ENCODE data around the gene GDAP2. TPM values are rescaled to one million over a fixed set of nuclear protein-coding genes. Genes with fewer than 3 reads are reported as not detected.

GDAP2 gene
- total and polyA plus RNA-seq, 2 donors (not counting 1 experiment from before 2014, with no cell fraction given), result 6.8 to 36.7 TPM

DNA sequence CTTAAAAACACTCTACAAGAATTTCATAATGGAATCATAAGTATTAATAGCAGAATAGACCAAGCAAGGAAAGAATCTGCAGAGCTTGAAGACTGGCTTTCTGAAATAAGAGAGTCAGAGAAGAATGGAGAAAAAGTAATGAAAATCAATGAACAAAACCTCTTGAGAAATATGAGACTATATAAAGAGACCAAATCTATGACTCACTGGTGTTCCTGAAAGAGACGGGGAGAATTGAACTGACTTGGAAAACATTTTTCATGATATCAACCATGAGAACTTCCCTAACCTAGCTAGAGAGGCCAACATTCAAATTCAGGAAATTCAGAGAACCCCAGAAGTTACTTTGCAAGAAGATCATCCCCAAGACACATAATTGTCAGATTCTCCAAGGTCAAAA is 85.6 kb downstream of the GDAP2 start:
- no peak for ATAC-seq (ENCODE audit: low read depth)
- no peak for DNase-seq
- Mint-ChIP-seq H3K27me3 (no peaks in the 10 kb centered on the region), H3K9me3 (ENCODE audit: insufficient read depth) (peaks cover 6% of the 10 kb centered on the region), H3K27ac (no peak overlapping the region), H3K4me1 (no peaks in the 10 kb centered on the region), H3K4me3 (no peak overlapping the region)
- TF ChIP-seq, protein P1, sequence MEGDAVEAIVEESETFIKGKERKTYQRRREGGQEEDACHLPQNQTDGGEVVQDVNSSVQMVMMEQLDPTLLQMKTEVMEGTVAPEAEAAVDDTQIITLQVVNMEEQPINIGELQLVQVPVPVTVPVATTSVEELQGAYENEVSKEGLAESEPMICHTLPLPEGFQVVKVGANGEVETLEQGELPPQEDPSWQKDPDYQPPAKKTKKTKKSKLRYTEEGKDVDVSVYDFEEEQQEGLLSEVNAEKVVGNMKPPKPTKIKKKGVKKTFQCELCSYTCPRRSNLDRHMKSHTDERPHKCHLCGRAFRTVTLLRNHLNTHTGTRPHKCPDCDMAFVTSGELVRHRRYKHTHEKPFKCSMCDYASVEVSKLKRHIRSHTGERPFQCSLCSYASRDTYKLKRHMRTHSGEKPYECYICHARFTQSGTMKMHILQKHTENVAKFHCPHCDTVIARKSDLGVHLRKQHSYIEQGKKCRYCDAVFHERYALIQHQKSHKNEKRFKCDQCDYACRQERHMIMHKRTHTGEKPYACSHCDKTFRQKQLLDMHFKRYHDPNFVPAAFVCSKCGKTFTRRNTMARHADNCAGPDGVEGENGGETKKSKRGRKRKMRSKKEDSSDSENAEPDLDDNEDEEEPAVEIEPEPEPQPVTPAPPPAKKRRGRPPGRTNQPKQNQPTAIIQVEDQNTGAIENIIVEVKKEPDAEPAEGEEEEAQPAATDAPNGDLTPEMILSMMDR (IDR thresholded peaks at IDR 0.05), result no peak
- TF ChIP-seq EZH2 (IDR thresholded peaks at IDR 0.05; ENCODE audit: borderline replicate concordance, insufficient read depth, low read depth, low read length, poor library complexity, severe bottlenecking), result no peak
- Histone ChIP-seq H2AFZ (ENCODE audit: insufficient read depth, low read depth, low read length, poor library complexity, severe bottlenecking) (no peak overlapping the region), H4K20me1 (ENCODE audit: control insufficient read depth, insufficient read depth, low read length, poor library complexity, severe bottlenecking) (no peaks in the 10 kb centered on the region), H3K79me2 (ENCODE audit: control insufficient read depth, insufficient read depth, low read length) (no peaks in the 10 kb centered on the region), H3K9me3 (ENCODE audit: control extremely low read depth in 1 of 3, control insufficient read depth in 2 of 3, insufficient read depth in 1 of 3, low read length in 2 of 3) (peaks cover 0 to 14% (median 11%) of the 10 kb centered on the region in 3 donors), H3K4me3 (ENCODE audit: control extremely low read depth in 1 of 5, extremely low read depth in 1 of 5, insufficient read depth in 1 of 5, low read depth in 2 of 5, low read length in 4 of 5) (no peak overlapping the region), H3K27ac (ENCODE audit: low read length in 2 of 2) (no peak overlapping the region), H3K4me2 (replicated peaks; ENCODE audit: low read depth, low read length, poor library complexity, severe bottlenecking) (no peak overlapping the region), H3K36me3 (replicated peaks in 1 of 2; ENCODE audit: control extremely low read depth in 1 of 2, control insufficient read depth in 1 of 2, extremely low read depth in 1 of 2, insufficient read depth in 2 of 2, low read length in 1 of 2) (no peaks in the 10 kb centered on the region), H3K27me3 (replicated peaks in 1 of 4; ENCODE audit: control extremely low read depth in 1 of 4, control insufficient read depth in 3 of 4, insufficient read depth in 4 of 4, low read length in 3 of 4) (no peaks in the 10 kb centered on the region), H3K4me1 (ENCODE audit: control insufficient read depth in 2 of 2, insufficient read depth in 2 of 2, low read length in 2 of 2) (no peaks in the 10 kb centered on the region), H3K9ac (ENCODE audit: low read length) (no peak overlapping the region)
- ChIA-PET POLR2A (no interaction called here), CTCF (no interaction called here)
- intact Hi-C loops (cut with micrococcal nuclease), result no loop called here
- WGBS (ENCODE audit: insufficient coverage), result no CpG with 5 or more reads among the region's 1 CpG

DNA sequence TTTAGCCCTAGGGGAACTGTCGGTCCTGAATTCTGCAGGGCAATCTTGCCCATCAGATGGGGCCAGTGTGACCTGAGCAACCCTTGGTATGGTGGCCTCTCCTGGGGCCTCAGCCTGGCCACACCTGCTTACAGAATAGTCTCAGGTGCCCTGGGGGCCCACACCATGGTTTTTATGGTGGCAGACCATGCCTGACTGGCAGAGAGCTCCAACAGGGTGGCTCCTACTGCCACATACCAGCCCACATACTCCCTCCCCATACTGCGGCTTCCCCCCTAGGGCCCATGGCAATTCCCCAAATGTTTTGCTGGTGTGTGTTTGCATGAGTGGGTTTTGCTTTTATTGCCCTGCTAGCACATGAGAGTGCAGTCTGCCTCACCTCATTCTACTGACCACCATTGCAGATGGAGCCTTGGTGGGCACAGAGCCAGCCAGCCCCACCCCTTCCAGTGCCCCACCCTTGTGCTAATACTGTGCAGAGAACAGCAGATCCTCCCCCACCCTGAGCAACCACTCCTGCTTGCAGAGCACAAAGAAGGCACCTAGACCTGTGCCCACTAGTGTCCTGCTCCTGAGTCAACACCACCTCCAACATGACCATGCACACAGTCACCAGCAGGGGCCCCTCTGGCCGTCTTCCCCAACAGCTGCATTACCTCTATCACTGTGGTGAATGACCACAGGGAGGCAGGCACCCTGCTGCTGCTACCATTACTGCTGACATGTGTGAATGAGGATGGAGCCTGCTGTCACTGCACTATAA is 86.8 kb downstream of the GDAP2 start:
- TF ChIP-seq, protein P1 (IDR thresholded peaks at IDR 0.05), result no peak
- no peak for TF ChIP-seq EZH2 (IDR thresholded peaks at IDR 0.05; ENCODE audit: borderline replicate concordance, insufficient read depth, low read depth, low read length, poor library complexity, severe bottlenecking)
- DNase-seq, result no peak
- H4K20me1 ChIP-seq (ENCODE audit: control insufficient read depth, insufficient read depth, low read length, poor library complexity, severe bottlenecking), result no peaks in the 10 kb centered on the region
- H3K27me3 ChIP-seq (replicated peaks in 1 of 4; ENCODE audit: control extremely low read depth in 1 of 4, control insufficient read depth in 3 of 4, insufficient read depth in 4 of 4, low read length in 3 of 4), result no peaks in the 10 kb centered on the region
- Mint-ChIP-seq H3K27me3 (no peaks in the 10 kb centered on the region), H3K9me3 (ENCODE audit: insufficient read depth) (peaks cover 6% of the 10 kb centered on the region), H3K4me1 (no peaks in the 10 kb centered on the region), H3K4me3 (no peak overlapping the region), H3K27ac (no peak overlapping the region)
- no peaks in the 10 kb centered on the region for H3K4me1 ChIP-seq (ENCODE audit: control insufficient read depth in 2 of 2, insufficient read depth in 2 of 2, low read length in 2 of 2)
- no peak overlapping the region for H2AFZ ChIP-seq (ENCODE audit: insufficient read depth, low read depth, low read length, poor library complexity, severe bottlenecking)
- no peaks in the 10 kb centered on the region for H3K79me2 ChIP-seq (ENCODE audit: control insufficient read depth, insufficient read depth, low read length)
- no peak overlapping the region for H3K4me3 ChIP-seq (ENCODE audit: control extremely low read depth in 1 of 5, extremely low read depth in 1 of 5, insufficient read depth in 1 of 5, low read depth in 2 of 5, low read length in 4 of 5)
- ChIA-PET POLR2A (no interaction called here), CTCF (no interaction called here)
- H3K9ac ChIP-seq (ENCODE audit: low read length), result no peak overlapping the region
- H3K36me3 ChIP-seq (replicated peaks in 1 of 2; ENCODE audit: control extremely low read depth in 1 of 2, control insufficient read depth in 1 of 2, extremely low read depth in 1 of 2, insufficient read depth in 2 of 2, low read length in 1 of 2), result no peaks in the 10 kb centered on the region
- H3K4me2 ChIP-seq (replicated peaks; ENCODE audit: low read depth, low read length, poor library complexity, severe bottlenecking), result no peak overlapping the region
- H3K27ac ChIP-seq (ENCODE audit: low read length in 2 of 2), result no peak overlapping the region
- peaks cover 0 to 14% (median 12%) of the 10 kb centered on the region in 3 donors for H3K9me3 ChIP-seq (ENCODE audit: control extremely low read depth in 1 of 3, control insufficient read depth in 2 of 3, insufficient read depth in 1 of 3, low read length in 2 of 3)
- intact Hi-C loops (cut with micrococcal nuclease), result no loop called here
- 100% methylated on average over 1 of the region's 3 CpGs for WGBS (ENCODE audit: insufficient coverage)
- ATAC-seq (ENCODE audit: low read depth), result no peak

Measured in B cell (primary cell).